Ishikawa (cell line): ENCODE results near the gene SPAG9.

Experiments
- TCF12 ChIP-seq: IDR thresholded peaks from 2 replicates; pipeline ENCODE4 v1.6.1; 2012; ENCODE audit warnings: low read depth
- YY1 ChIP-seq: IDR thresholded peaks from 2 replicates; pipeline ENCODE4 v1.6.1; 2012; ENCODE audit warnings: low read depth

DNA sequence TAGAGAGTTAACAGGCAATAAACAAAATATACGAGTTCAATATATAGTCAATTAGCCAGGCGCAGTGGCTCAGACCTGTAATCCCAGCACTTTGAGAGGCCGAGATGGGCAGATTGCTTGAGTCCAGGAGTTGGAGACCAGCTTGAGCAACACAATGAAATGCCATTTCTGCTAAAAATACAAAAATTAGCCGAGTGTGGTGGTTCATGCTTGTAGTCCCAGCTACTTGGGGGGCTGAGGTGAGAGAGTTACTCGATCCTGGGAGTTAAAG, 184.7 kb downstream of the SPAG9 start:
- TF ChIP-seq YY1 (no peak), TCF12 (no peak)
